Muscle of back (tissue), 11 donors: ENCODE measurements around the gene ABI1. TPM values are rescaled to one million over a fixed set of nuclear protein-coding genes. Genes with fewer than 3 reads are reported as not detected.
A peak's percentile ranks its signal among the peaks of the same experiment; 100 is the strongest.
"Not testable (repeated sequence)": the region's sequence is repeated elsewhere in the genome, so short reads cannot be mapped to it uniquely, and the experiment has no call there.

Source experiments
- DNase-seq, 3 donors: peaks; one replicate each; pipeline versions ENCODE4 v3.0.0 to v3.0.0-alpha.2; 2013
- polyA plus RNA-seq, 10 donors: library from polyadenylated mRNA; unstranded; fragments of 120-200 nt; gene quantifications; one replicate each; pipeline ENCODE4 v1.2.1, GENCODE V29; 2013; ENCODE audit not compliant: insufficient read length in 10 of 10

ABI1 gene
- polyA plus RNA-seq, 10 donors, result 39.6 to 53.1 (median 44.1) TPM

GRCh38 chr10:26805567-26806245, 55.1 kb downstream of the ABI1 start:
- no peak for DNase-seq

GRCh38 chr10:26804418-26805393, 56.1 kb downstream of the ABI1 start:
- DNase-seq, result no peak

DNA sequence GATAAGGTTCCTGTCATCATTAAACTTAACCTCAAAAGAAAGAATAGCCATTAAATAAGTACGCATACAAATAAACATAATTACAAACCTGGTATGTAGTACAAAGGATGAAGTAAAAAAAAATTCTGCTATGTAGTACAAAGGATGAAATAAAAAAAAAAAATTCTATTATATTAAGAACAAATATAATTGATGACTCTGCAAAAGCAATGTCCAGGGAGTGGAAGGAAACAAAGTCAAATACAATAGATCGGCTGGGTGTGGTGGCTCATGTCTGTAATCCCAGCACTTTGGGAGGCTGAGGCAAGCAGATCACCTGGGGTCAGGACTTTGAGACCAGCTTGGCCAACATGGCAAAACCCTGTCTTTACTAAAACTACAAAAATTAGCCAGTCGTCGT, 56.9 kb downstream of the ABI1 start:
- DNase-seq, result no peak

DNA sequence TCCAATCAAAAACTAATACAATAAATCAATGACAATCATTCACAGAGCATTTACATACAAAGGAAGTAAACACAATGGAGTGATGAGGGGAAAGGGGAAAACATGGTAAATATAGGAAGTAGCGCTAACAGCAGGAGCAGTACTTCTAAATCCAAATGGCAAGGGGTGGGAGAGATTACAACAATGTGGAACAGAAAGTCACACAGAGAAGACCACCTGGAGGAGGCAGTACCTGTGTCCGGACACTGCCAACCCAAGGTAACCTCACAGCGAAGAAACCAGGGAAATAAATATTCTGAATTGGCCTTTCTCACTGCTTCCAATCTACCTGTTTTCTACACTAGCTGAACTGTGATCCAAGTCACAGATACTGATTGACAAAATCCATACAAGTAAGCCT, 58.2 kb downstream of the ABI1 start:
- no peak for DNase-seq

DNA sequence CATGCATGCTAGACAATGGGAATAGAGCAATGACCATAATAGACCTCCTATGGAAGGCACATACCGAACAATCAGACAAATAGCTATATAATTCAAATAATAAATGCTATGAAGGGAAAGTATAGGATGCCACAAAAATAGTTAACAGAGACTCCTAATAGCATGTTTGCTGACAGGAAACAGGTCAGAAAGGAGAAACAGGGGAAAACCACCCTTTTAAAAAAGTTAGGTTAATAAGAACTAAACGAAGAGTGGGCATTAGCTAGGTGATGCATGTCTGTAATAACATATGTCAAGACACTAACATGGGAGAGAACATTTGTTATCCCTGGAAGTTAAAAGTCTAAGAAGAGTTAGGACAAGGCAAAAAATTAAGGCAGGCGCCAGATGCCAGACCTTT, 58.9 kb downstream of the ABI1 start:
- no peak for DNase-seq

DNA sequence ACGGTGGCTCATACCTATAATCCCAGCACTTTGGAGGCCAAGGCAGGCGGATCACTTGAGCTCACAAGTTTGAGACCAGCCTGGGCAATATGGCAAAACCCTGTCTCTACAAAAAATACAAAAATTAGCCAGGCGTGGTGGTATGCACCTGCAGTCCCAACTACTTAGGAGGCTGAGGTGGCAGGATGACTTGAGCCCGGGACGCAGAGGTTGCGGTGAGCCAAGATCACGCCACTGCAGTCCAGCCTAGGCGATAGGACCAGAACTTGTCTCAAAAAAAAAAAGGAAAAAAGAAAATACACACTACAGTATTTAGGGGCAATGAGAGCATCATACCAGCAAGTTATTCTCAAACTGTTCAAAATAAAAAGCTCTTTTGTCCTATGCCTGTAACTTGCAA, 59.5 kb downstream of the ABI1 start:
- no peak for DNase-seq

DNA sequence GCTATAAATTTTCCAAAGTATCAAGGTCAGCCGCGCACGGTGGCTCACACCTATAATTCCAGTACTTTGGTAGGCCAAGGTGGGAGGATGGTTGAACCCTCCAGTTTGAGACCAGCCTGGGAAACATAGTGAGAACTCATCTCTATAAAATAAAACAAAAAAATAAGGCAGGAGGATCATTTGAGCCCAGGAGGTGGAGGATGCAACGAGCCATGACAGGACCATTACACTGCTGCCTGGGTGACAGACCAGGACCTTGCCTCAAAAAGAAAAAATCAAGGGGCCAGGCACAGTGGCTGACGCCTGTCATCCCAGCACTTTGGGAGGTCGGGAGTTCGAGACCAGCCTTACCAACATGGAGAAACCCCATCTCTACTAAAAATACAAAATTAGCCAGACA, 60.3 kb downstream of the ABI1 start:
- no peak for DNase-seq

DNA sequence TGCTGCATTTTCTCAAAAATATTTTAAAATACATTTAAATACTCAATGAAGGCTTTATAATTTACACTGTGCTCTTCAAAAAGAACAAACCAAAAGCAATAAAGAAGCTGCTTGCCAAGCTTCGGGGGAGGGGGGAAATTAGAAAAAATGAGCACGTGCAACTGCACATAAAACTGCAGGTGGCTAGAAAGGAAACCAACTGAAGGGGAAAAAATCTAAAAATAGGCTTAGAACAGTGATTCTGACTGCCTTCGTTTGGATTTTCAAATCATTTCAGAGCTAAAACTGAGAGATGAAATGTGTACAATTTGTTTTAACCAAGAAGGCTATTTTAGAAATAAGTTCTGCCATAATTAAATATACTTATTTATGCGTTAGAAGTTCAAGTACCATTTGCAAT, 61.4 kb downstream of the ABI1 start:
- peak in 2 of 3 donors; percentile 19 to 42 for DNase-seq

DNA sequence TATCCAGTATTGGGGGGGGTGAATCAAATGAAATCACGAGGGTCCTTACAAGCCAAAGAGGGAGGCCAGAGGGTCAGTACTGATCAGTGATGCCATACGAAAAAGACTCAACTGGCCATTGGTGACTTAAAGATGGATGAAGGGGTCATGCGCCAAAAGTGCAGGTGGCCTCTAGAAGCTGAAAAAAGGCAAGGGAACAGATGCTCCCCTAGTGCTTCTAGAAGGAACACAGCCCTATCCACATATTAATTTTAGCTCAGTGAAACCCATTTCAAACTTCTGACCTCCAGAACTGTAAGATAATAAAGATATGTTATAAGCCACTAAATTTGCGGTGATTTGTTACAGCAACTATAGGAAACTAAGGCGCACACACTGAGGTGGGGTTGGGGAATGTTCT, 62.5 kb downstream of the ABI1 start:
- no peak for DNase-seq

GRCh38 chr10:26797340-26797739, 63.4 kb downstream of the ABI1 start:
- no peak for DNase-seq

DNA sequence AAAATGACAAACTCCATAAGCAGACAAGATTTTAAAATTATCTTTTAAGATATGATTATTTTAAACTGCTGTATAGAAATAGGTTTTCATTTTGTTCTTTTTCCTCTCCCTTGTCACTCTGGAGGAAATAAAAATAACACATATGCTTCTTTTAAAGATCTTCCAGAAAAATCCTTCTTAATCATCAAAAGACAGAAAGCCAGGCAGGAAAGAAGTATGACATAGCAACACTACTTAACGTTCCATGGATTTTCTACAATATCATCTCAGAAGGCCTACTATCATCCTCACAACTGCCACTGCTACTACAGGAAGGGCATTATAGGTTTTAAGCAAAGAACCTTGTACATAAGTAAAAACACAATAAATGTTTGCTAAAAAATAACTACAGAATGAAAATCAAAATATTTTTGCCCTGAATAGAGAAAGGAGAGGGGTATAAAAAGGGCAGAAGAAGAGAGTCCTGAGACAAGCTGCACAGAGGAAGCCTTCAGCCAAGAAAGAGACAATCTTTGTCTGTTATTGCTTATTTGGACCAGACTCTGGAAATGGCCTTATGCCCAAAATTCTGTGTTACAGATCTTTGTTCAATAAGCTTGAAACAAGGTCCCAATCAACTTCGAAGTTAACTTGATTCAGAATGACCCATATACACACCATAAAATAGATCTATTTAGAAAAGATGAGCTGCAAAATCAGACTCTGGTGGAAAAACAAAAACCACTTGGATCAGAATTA, 67.8 kb downstream of the ABI1 start:
- DNase-seq, result peak in 2 of 3 donors; percentile 4 to 29

GRCh38 chr10:26790221-26790995, 70.3 kb downstream of the ABI1 start:
- no peak for DNase-seq

DNA sequence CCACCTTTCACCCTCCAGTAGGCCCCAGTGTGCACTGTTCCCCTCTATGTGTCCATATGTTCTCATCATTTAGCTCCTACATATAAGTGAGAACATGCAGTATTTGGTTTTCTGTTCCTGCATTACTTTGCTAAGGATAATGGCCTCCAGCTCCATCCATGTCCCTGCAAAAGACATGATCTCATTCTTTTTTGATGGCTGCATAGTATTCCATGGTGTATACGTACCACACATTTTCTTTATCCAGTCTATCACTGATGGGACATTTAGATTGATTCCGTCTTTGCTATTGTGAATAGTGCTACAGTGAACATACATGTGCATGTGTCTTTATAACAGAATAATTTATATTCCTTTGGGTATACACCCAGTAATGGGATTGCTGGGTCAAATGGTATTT, 71.0 kb downstream of the ABI1 start:
- not testable (repeated sequence) for DNase-seq

DNA sequence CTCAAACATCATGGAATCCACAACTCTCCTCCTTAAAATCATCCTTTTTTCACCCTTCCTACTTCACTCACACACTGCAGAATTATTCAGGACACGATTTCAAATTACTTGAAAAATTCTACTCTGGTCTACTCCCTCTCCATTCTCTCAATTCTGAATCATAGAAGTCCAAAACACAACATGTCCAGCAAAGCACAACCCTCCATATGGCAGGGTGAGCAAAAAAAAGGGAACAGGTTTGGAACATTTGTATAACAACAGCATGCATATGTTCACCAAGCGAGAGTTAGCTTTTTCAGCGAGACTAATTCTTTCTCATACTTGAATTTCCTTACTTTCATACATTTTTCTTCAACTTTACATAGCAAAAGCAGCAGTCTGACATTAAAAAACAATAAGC, 73.4 kb downstream of the ABI1 start:
- DNase-seq, result no peak

DNA sequence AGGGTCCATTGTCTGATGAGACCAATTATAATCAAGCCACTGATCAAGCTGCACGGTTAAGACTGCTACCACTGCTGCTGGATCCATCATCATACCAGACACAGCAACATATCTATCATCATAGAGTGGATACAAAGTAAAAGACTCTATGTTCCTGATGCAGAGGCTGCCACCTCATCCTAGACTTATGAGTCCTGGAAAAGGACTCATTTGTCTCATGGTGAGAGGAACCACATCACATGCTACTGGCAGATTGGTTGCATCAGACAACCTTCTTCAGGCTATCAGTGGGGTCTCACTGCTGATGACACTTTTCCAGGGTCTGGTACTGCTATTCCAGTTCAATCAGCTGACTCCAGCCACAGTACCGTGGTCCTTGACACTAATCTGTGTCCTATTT, 79.0 kb downstream of the ABI1 start:
- DNase-seq, result no peak

DNA sequence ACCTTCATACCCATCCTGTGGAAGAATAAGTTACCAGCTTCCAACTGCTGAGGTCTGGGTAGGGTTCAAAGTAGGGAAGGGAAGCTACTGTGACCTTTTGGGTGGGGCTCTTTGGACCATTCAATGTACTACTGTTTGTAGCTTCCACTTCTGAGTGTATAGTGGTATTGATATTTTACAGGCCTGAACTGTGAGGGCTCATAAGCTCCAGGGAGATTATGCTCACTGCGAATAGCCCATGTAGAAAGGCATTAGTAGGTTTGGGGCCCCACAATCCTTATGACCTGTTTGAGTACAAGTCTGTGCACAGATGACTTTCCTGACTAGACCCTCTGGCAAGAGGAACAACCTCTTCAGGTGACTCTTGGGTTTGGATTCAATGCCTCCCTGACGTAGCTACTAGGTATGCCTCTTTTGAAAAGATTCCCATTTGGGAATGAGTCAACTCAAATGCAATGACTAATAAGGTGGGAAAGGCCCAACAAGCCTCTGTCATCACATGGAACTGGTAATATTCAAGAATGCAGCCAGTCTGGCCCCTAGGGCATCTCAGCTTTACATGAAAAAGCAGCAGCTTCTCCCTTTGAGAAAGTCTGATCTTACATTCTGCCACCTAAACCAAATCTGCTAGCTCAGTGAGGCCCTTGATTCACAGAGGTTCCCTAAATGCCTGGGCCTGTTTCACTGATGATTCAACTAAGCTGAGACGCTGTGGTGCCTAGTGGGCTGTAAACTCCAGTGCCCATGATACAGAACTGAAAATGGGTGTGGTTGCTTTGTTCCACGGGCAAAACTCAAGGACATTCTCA, 79.8 kb downstream of the ABI1 start:
- DNase-seq, result peak in 1 of 3 donors; percentile 75

GRCh38 chr10:26780106-26780792, 80.5 kb downstream of the ABI1 start:
- no peak for DNase-seq

DNA sequence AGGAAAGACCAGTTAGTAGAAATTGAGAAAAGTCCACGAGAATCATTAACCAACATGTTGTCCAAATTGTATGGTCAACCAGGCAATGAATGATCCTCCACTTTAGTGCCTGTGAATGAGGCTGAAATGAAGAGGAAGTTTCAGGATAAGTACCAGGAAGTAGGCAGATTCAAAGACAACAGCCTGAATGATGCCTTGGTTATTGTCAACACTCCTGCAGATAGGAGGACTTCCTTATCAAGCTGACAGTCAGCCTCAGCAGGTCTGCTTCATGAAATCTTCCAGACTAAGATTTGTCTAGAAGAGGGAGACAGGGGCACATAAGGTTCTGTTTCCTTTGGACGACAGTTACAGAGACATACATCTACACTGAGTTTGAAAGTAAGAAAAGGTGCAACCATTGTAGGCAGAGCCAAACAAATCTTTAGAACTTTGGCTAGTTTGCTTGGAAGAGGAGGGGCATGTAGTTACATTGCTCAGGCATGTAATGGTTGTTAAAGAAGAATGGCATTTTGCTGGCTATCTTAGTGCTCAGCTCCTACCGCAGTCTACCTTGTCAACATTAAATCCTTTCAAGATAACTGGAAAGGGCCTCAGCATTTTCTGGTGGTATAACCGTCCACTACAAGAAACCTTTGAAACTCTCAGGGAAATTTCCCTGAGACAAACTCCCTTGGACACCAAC, 81.4 kb downstream of the ABI1 start:
- no peak for DNase-seq

DNA sequence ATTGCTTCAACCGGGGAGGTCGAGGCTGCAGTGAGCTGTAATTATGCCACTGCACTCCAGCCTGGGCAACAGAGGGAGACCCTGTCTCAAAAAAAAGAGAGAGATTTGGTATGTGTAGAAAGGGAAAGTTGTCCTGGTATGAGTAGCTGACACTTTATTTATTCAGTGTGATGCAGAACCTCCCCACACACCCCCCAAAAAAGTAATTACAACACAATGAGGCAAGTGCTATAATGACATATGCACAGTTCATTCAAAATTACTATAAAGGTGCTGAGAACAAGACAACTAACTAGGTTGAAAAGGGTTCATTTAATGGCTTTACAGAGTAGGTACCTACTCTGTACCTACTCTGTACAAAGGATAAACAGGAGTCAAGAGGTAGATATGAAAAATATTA, 83.1 kb downstream of the ABI1 start:
- no peak for DNase-seq
